Fibroblast of the aortic adventitia (primary cell): ENCODE data around the gene FAM151A. TPM values are rescaled to one million over a fixed set of nuclear protein-coding genes. Genes with fewer than 3 reads are reported as not detected.

ENCODE experiments used
- DNase-seq: peaks from one replicate; pipeline ENCODE4 v3.0.0-alpha.2; 2010; ENCODE audit warnings: low read depth
- H3K4me3 ChIP-seq: 2 replicates; pipeline ENCODE4 v1.5.1; 2011; ENCODE audit warnings: low read depth, mild to moderate bottlenecking, control low read depth, low read length, moderate library complexity
- CTCF ChIP-seq: IDR thresholded peaks from 2 replicates; pipeline ENCODE4 v1.5.1; 2011; ENCODE audit warnings: mild to moderate bottlenecking, low read length, control low read depth, inconsistent platforms; ENCODE audit not compliant: insufficient read depth
- total RNA-seq: library from RNA; depleted of rRNA; stranded (reverse); fragments of >200 nt; gene quantifications from 2 replicates; pipeline ENCODE4 v1.2.3, GENCODE V29; 2012; ENCODE audit warnings: low replicate concordance

Gene FAM151A
- not detected in 2 replicates for total RNA-seq

- TF ChIP-seq CTCF, result no peak
- H3K4me3 ChIP-seq, result no peak within 1 kb of the TSS
- no peak for DNase-seq
Observed at GRCh38 chr1:54623216-54624007, at the start of gene FAM151A. TSS of gene FAM151A (minus strand) at chr1:54623525. CDS start at chr1:54623395, 130 bp downstream.

GRCh38 chr1:54671985-54672608, 48.8 kb upstream of the FAM151A start:
- DNase-seq, result peak; percentile 58
- no peak overlapping the region for H3K4me3 ChIP-seq
- peak; percentile 97 for TF ChIP-seq CTCF

- no peak overlapping the region for H3K4me3 ChIP-seq
- no peak for DNase-seq
- TF ChIP-seq CTCF, result no peak
Observed at GRCh38 chr1:54668567-54668966, 45.2 kb upstream of the FAM151A start.

GRCh38 chr1:54667797-54668196, 44.5 kb upstream of the FAM151A start:
- no peak for DNase-seq
- no peak overlapping the region for H3K4me3 ChIP-seq
- TF ChIP-seq CTCF, result no peak

GRCh38 chr1:54666333-54666732, 43.0 kb upstream of the FAM151A start:
- no peak overlapping the region for H3K4me3 ChIP-seq
- TF ChIP-seq CTCF, result no peak
- no peak for DNase-seq

- TF ChIP-seq CTCF, result no peak
- DNase-seq, result no peak
- no peak overlapping the region for H3K4me3 ChIP-seq
Observed at GRCh38 chr1:54665852-54666251, 42.5 kb upstream of the FAM151A start.
